Activated CD4-positive, alpha-beta T cell treated with anti-CD3 and anti-CD28 coated beads, Interleukin-2, Interleukin-4, amounts not matched to agents 100 ng/mL and 50 ng/mL, durations not matched to agents 16 hours and 8 hours (primary cell): ENCODE results near the gene NAT10.
A peak's percentile ranks its signal among the peaks of the same experiment; 100 is the strongest.

Source experiments
- DNase-seq: peaks from one replicate; pipeline ENCODE4 v3.0.0-alpha.2; 2020; ENCODE audit warnings: low spot score

Gene NAT10

DNA sequence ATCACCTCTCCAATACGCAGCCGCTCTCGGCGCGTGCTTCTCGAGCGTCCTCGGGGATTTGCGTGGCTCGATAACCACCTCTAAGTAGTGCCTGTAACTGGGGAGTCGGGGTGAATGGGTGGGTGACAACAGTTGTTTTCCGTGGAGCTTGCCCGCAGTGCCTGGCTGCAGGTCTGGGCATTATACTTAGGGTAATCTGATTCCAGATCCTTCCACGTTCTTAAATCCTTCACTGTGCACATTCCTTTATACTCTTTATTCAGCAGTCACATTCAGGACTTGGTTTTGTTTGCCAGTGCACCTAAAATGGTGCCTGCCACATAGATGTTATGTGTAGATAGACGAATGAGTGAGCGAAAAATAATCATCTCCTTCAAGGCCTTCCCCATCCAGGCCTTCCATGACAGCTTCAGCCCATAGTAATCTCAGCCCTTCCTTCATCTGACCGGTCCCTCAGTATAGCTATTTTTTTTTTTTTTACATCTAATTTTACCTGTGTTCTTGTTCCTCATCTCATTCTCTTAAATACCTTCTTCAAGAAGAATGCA, 602 bp downstream of the NAT10 start:
- DNase-seq, result no peak

DNA sequence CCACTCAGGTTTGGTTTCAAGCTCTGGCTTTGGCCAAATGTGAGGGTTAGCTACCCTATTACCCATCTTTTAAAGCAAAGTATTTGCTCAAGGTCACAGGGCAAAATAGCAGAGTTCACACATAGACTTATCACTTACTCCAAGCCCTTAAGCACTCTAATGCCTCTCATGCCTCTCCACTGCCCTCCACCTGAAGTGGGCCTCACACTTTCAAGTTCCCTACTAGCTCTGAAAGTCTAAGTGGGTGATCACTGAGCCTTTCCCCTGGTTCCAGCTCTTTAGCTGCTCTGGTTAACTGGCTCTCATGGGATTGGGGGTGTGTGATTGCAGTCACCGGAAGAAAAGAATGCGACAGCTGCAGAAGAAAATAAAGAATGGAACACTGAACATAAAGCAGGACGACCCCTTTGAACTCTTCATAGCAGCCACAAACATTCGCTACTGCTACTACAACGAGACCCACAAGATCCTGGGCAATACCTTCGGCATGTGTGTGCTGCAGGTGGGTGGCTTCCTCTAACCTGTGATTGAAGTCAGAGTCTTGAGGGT, 6.4 kb downstream of the NAT10 start:
- no peak for DNase-seq

DNA sequence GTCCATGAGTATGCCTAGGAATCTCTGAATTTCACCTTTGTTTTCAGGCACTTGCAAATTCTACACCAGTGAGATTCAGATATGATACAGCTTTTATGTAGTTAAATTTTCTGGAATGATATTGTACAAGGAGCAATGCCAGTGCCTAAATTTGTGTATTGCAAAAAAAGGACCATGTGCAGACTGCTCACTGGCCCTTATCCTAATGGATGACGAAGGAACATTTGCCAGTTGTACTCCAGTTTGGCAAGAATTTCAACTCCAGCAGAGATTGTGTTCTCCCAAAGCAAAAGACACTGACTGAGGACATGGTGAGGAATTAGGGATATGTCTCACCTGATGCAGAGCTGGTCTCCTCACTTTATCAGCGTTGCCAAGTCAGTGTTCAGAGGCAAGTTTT, 8.6 kb downstream of the NAT10 start:
- no peak for DNase-seq

DNA sequence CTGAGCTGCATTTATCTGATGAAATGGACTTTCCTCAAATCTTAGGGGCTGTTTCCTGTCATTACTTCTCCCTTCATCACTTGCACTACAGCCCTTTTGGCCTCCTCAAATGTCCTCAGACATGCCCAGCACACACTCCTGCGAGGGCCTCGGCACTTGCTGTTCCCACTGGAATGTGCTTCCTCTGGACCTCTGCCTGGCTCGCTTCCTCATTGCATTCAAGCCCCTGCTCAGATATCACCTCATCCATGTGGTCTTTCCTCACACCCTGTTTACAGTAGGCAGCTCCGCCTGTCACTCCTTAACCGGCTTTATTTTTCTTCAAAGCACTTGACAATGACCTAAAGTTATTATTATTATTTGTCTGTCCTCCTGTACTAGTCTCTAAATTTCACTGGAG, 9.0 kb downstream of the NAT10 start:
- no peak for DNase-seq

DNA sequence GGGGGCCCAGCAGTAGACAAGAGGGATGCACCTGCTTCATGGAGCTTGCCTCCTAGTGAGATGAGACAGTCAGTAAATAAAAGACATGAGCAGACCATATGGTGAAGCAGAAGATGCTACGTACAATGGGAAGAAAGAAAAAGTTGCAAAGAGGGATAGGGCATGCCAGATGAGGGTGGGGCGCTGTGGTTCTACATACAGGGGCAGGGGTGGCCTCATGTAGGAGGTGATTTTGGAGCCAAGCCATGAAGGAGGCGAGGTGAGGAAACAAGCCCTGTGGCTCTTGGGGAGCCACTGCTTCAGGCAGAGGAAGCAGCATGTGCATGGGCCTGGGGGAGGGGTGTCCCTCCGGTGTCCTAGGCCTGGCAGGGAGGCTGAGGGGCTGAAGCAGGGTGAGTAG, 15.2 kb downstream of the NAT10 start:
- no peak for DNase-seq

DNA sequence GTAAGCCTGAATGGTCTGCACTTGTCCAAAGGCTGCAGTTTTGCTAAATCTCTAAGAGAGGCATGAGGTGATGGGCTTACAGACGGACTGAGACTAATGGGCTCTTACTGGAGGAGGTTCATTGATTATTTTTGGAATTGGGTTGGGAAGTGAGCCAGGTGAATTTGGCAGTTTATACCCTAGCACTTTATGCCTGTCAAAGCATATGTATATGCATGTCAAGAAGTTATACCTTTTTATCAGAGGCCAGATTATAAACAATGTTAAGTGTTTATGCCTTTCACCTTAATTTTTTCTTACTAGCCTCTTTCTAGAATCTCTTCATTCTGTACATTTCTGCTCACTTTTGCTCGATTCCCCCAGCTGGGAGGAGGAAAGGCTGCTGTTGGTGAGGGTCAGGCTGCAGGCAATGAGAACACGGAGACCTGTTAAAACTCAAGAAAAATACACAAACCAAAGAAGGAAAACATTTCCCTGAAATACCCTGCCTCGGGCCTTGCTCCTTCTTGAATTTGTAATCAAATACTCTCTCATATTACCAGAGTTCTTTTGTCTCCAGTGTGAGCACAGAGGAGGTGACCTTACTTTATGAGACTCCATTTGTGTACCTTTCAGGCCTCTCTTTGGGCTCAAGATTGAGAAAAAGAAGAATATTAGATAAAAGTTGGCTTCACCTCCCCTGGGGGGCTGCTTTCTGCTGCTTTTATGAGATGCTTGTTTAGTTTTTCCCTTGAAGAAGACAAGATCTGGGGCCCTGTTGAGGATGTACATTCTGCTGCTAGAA, 19.6 kb downstream of the NAT10 start:
- no peak for DNase-seq

DNA sequence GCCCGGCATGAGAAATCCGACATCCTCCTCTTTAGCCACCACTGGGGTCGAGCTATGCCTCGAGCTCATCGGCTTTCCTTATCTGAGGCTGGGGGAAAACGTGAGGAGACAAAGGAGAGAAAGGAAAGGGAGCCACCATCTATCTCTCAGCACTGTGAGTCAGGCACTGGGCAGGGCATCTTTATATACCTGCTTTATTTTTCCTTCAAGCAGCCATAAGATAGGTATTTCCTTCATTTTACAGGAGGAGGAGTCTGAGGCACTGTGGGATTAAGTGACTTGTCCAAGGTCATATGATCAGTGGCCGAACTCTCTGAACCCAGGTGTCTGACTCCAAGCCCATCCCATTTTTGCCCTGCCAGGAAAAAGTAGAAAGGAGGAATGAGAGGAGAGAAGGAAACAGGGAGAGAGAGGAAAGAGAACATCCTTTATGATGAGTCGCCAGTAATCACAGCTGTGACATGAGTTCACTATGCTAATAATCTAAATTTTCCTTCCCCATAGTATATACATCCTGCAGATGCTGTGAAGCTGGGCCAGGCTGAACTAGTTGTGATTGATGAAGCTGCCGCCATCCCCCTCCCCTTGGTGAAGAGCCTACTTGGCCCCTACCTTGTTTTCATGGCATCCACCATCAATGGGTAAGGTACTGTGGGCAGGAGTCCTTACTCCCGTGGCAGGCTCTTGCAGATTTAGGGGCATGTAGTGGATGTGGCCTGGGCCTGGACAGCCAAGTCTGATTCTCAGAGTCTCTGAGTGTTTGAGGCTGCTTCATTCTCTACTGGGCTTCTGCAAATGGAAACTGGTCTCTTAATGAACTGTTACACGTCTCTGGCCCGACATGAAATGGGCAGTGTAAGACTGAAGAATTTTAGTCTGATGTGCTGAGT, 21.8 kb downstream of the NAT10 start:
- DNase-seq, result no peak

DNA sequence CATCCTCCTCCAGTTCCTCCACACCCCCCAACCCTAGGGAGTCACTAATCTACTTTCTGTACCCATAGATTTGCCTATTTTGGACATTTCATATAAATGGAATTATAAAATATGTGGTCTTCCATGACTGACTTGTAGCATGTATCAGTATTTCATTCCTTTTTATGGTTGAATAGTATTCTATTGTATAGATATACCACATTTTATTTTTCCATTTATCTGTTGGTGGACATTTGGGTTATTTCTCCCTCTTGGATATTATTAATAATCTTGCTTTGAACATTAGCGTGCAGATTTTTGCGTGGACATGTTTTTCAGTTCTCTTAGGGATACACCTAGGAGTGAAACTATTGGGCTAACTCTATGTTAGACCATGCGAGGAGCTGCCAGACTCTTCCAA, 23.4 kb downstream of the NAT10 start:
- no peak for DNase-seq

DNA sequence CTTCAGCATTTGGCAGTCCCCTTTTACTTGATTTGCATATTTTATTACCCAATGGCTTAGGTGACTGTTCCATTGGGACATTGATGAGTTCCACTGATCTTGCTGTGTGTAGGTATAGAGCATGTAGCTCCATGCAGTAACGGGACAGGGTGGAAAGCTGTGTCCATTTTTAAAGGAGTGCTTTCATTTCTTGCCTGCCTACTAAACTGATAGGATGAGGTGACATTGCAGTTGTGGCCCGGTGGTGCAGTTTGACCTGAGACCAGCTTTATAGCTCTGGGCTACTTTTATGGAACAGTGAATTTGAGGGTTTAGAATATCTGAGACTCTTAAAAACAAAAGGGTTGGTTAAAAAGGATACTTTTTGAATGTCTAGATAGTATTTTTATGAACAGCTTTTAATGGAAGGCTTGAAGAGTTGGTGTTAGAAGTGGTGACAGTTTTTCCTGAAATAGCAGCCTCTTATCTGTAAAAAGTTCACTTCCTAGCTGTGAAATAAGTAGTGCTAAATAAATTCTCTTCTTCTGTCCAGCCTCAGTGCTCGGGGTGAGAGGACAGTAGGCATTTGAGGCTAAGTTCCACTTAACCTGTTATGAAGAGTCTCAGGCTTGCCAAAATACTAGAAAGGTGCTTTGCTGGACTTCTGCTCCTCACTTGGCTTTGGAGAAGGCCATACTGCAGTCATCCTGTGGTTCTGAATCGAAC, 27.0 kb downstream of the NAT10 start:
- no peak for DNase-seq

DNA sequence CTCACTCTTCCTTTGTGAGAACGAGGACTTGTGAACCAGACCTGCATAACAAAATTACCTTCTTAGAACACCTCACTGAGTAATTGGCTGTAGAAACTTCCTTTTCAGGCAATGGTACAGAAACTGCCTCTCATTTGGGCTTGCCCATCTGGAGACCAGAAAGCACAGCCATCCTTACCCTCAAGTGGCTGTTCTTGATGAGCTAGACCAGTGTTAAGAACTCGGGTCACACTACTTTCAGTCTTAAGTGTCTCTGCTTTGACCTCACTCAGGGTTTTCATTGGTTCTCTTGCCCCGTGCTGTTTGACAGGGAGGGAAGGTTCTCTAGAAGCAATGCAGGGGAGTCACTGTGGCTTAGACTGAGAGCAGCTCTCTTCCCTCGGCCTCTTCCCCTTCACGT, 29.3 kb downstream of the NAT10 start:
- peak; percentile 47 for DNase-seq

DNA sequence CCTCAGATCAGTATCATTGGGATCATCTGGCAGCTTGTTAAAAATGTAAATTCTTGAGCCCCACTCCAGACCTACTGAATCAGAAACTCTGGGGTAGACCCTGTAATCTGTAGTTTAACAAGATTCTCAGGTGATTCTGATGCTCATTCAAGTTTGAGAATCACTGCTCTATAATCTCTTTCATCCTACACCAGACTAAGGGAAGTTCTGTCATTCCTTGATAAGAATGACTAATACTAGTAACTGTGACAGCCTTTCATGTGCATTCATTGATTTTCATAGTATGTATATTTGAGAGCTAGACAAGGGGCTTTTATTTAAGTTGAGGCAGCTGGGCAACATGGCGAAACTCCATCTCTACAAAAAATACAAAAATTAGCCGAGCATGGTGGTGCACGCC, 30.0 kb downstream of the NAT10 start:
- DNase-seq, result peak; percentile 58

DNA sequence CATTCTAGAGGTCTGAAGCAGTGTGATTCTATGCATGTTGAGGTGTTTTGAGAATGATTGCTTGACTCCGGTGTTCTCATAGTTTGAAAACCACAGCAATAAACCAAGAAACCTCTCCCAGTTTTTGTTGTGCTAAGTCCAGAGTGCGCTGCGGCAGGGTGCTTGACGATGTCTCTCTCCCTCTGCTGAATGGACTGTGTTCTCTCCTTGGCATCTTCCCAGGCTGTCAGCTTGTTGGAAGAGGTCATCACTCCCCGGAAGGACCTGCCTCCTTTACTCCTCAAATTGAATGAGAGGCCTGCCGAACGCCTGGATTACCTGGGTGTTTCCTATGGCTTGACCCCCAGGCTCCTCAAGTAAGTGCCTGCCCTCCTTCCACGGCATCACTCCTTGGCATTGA, 31.0 kb downstream of the NAT10 start:
- DNase-seq, result no peak

DNA sequence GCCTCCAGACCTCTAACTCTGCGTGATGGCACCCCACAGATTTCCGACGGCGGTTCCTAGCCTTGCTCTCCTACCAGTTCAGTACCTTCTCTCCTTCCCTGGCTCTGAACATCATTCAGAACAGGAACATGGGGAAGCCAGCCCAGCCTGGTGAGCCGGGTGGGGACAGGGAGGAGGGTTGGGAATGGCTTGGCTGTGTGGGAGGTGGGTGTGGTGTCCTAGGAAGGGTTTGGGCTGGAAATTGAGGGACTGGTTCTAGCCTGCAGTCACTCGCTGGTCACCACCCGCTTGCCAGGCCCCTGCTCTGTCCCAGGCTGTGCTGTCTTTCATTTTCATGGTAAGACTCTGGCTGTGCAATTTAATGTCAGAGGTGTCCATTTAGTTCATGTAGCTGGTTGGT, 33.9 kb downstream of the NAT10 start:
- DNase-seq, result no peak

DNA sequence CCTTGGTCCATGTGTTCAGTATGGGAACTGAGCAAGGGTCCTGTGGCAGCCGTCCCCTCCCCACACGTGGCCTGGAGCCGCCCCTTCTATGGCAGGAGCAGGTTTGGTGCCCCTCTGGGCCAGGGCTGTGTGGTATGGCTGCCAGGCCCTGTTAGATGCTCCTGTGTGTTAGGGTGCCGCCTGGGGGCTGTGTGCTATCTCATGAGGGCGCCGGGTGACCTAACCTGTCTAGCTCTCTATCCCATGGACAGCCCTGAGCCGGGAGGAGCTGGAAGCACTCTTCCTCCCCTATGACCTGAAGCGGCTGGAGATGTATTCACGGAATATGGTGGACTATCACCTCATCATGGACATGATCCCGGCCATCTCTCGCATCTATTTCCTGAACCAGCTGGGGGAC, 34.7 kb downstream of the NAT10 start:
- no peak for DNase-seq

DNA sequence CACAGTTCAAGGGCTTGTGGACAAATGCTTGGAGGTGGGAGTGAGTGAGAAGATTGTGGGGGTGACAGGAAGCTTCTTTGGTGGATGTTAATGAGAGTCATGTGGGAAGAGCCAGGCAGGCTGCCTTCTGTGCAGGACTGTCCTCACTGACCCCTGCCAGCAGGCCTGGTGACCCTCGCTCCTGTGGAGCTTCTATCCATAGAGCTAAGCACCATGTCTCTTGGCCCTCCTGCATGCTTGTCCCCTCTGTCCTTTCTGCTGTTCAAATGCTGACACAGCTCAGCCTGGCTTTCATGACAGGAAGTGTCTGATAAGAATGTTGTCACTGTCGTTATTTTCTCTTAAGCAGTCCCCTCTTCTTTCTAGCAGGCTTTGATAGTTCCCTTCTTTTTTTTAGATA, 37.6 kb downstream of the NAT10 start:
- DNase-seq, result no peak

DNA sequence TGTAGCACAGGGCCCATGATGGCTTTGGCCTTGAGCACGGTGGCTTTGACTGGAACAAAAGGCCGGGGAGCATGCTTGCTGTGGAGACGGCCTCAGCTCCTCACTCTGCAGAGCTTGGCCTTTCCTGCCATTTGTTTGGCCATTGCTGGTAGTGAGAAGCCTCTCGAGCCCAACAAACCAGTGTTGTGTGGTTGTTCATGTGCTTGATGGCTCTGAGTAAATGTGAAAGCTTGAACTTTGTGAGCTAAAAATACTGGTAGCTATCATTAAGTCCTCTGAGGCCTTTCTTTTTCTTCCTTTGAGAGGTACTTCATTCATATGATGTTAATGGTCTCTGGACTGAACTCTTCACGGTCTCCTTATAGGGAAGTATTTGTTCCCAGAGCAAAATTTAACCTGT, 39.6 kb downstream of the NAT10 start:
- no peak for DNase-seq

DNA sequence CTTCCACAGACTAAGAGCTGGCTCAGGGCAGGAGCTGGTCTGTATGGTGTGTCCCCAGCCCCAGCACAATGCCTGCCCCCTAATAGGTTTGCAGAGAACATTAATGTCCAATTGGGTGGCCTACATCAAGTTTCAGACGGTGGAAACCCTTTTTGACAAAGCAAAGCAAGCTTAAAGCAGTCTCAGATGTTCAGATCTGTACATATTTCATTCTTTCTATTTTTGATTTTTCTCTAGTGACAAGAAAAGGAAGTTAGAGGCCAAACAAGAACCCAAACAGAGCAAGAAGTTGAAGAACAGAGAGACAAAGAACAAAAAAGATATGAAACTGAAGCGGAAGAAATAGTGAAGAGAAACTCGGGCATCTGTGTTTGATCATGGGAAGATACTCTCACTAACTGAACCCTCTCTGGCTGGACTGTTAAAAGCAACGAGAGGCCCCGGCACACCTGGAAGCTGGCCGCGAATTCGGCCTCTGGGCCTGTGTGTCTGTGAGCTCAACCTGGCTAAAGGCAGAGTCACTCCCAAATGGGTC, 40.5 kb downstream of the NAT10 start:
- DNase-seq, result no peak

DNA sequence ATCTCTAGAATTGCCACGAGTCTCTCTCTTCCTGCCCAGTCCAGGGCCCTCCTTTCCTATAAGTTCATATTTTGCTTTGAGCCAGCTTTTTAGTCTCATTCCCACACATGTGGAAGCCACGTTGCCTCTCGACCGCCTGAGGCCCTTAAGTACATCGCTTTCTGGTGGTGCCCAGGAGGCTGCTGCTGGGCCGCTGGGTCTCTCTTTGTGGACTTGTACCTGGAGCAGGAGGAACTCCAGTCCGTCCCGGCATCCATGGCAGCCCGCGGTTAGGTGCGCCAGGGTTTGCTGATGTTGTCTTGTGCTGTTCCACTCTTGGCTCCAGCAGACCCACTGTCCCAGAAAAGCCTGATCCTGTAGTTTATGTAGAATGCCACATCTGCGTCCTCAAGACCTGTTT, 41.0 kb downstream of the NAT10 start:
- DNase-seq, result no peak

DNA sequence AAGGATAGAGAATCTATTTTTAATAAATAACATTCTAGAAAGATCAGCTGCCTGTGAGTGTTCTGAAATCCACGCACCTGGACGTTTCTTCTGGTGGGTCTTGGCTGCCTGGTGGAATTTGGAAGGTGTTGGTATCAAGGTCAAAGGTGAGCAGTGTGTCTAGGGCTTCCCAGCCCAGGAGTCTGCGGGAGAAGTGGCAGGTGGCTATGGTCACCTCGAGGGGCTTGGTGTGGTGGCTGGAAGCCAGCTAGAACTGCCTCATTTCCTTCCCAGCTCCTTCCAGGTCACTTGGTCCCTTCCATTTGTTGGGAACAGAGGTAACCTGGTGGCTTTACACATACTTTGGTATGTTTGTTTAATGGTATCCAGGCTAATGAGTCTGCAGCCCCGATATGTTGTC, 41.4 kb downstream of the NAT10 start:
- no peak for DNase-seq

DNA sequence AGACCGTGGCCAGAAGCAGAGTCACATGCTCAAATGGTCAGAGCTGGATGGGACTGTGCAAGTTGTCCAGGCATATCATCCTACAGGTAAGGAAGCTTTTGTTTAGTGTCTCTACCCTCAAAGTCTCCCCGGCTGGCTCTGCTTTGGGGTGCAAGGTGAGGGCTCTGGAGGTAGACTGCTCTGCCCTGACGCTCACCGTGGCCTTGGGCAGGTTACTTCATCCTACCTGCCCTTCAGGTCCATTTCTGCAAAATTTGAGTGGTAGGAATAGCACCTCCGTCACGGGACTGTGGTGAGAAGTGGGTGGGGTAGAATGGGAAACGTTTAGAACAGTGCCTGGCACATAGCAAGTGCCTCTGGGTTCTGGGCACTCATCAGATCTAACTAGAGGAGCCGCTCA, 42.2 kb downstream of the NAT10 start:
- DNase-seq, result no peak

DNA sequence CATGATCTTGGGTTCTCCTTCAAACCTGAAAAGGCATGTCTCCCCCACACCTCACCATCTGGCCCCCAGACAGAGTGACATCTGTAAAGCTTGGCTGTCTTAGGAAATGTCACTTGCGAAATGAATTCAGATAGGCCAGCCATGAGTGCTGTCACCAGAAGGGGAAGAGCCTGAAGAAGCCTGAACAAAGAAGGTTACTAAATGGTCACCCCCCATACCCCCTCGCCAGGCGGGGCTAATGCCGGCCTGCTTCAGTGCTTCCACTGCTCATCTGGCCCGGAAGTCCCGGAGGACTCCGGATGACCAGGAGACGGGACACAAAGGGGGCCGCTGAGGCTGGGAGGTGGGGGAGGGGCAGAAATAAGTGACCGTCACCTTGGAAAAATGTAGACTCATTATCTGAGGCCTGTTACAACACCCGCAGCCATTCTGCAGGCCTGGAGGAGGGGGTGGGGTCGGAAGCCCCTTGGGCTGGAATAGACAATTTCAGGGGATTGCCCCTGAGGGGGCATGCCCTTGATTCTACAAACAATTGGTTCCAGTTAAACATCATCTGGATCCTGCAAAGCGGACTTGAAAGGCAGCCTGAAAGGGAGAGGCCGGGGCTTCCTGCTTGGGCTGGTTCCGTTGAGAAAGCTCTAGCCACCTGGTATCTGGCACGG, 43.2 kb downstream of the NAT10 start:
- DNase-seq, result no peak
